GM23248 (cell line): ENCODE results near the gene CACNG3.

Experiments
- EZH2 ChIP-seq: fragments of 200-600 bp; sonication (generic); IDR thresholded peaks from 2 replicates; pipeline ENCODE4 v1.6.1; 2018; ENCODE audit warnings: antibody characterized with exemption, mild to moderate bottlenecking; ENCODE audit not compliant: insufficient read depth, poor library complexity, severe bottlenecking
- EZH2phosphoT487 ChIP-seq: fragments of 200-600 bp; sonication (generic); IDR thresholded peaks from 2 replicates; pipeline ENCODE4 v1.6.1; 2018; ENCODE audit warnings: antibody characterized with exemption, moderate library complexity, mild to moderate bottlenecking, low read depth; ENCODE audit not compliant: insufficient read depth

DNA sequence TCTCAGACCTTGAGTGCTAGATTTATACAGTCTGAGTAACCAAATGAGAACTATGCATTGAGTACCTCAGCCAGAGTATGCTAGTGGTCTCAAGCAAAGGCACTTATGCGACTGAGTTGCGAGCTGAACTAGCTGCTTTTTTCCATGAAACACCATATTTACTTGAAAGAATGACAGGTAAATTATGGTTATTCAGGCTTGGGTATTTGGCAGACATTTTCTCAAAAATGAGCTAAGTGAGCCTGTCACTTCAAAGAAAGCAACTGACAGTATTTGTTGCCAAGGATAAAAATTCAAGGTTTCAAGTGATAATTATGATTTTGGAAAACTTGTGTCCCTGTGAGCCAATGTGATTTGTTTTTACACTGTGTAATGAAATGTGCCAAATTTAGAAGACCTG, 19.3 kb downstream of the CACNG3 start:
- TF ChIP-seq EZH2phosphoT487 (no peak), EZH2 (no peak)
